H9 (cell line): Measurements from ENCODE around the gene KAT6B. TPM values are rescaled to one million over a fixed set of nuclear protein-coding genes. Genes with fewer than 3 reads are reported as not detected.

Experiments
- DNase-seq: peaks from one replicate; pipeline ENCODE4 v3.0.0-alpha.2; 2017
- H2AFZ ChIP-seq: one replicate; pipeline ENCODE4 v1.6.1; 2013; ENCODE audit warnings: mild to moderate bottlenecking, low read length, control low read depth, moderate library complexity
- H2AK5ac ChIP-seq: 2 replicates; pipeline ENCODE4 v1.6.1; 2013; ENCODE audit warnings: low read length, control low read depth, mixed read lengths; ENCODE audit not compliant: insufficient read length
- H2BK120ac ChIP-seq: one replicate; pipeline ENCODE4 v1.6.1; 2013; ENCODE audit warnings: low read depth, mild to moderate bottlenecking, low read length, control low read depth, inconsistent platforms; ENCODE audit not compliant: poor library complexity, severe bottlenecking
- H2BK12ac ChIP-seq: 2 replicates; pipeline ENCODE4 v1.6.1; 2013; ENCODE audit warnings: low read length, control low read depth, mixed read lengths, low read depth; ENCODE audit not compliant: insufficient read length
- H2BK15ac ChIP-seq: 2 replicates; pipeline ENCODE4 v1.6.1; 2013; ENCODE audit warnings: low read depth, low read length, control low read depth
- H2BK20ac ChIP-seq: one replicate; pipeline ENCODE4 v1.6.1; 2013; ENCODE audit warnings: low read depth, mild to moderate bottlenecking, low read length, control low read depth, inconsistent platforms; ENCODE audit not compliant: poor library complexity, severe bottlenecking
- H2BK5ac ChIP-seq: 2 replicates; pipeline ENCODE4 v1.6.1; 2013; ENCODE audit warnings: low read length, control low read depth, mixed read lengths; ENCODE audit not compliant: insufficient read length
- H3K14ac ChIP-seq: 2 replicates; pipeline ENCODE4 v1.6.1; 2013; ENCODE audit warnings: low read length, control low read depth; ENCODE audit not compliant: insufficient read depth
- H3K18ac ChIP-seq: 2 replicates; pipeline ENCODE4 v1.6.1; 2013; ENCODE audit warnings: low read depth, mild to moderate bottlenecking, mixed read lengths, low read length, control low read depth; ENCODE audit not compliant: insufficient read length
- H3K23ac ChIP-seq: 2 replicates; pipeline ENCODE4 v1.6.1; 2013; ENCODE audit warnings: low read length, control low read depth, mixed read lengths, low read depth; ENCODE audit not compliant: insufficient read length
- H3K23me2 ChIP-seq: 2 replicates; pipeline ENCODE4 v1.6.1; 2013; ENCODE audit warnings: low read depth, mild to moderate bottlenecking, mixed read lengths, low read length, control low read depth; ENCODE audit not compliant: insufficient read length, poor library complexity, severe bottlenecking
- H3K27ac ChIP-seq: 2 replicates; pipeline ENCODE4 v1.5.1; 2013; ENCODE audit warnings: low read length, control low read depth, mixed read lengths, low read depth; ENCODE audit not compliant: insufficient read length
- H3K27me3 ChIP-seq: 2 replicates; pipeline ENCODE4 v1.6.1; 2013; ENCODE audit warnings: low read length, control low read depth, inconsistent platforms; ENCODE audit not compliant: insufficient read depth
- H3K4ac ChIP-seq: 2 replicates; pipeline ENCODE4 v1.6.1; 2013; ENCODE audit warnings: low read depth, mild to moderate bottlenecking, control low read depth, inconsistent platforms, low read length, moderate library complexity
- H3K4me1 ChIP-seq: 2 replicates; pipeline ENCODE4 v1.6.1; 2013; ENCODE audit warnings: low read length, control low read depth, inconsistent platforms; ENCODE audit not compliant: insufficient read depth
- H3K4me2 ChIP-seq: 2 replicates; pipeline ENCODE4 v1.6.1; 2013; ENCODE audit warnings: low read length, control low read depth, mixed read lengths; ENCODE audit not compliant: insufficient read length, insufficient read depth
- H3K56ac ChIP-seq: 2 replicates; pipeline ENCODE4 v1.6.1; 2013; ENCODE audit warnings: low read depth, mild to moderate bottlenecking, mixed read lengths, low read length, control low read depth; ENCODE audit not compliant: insufficient read length
- H3K79me1 ChIP-seq: 2 replicates; pipeline ENCODE4 v1.6.1; 2013; ENCODE audit warnings: low read depth, mild to moderate bottlenecking, moderate library complexity, low read length, control low read depth, inconsistent platforms; ENCODE audit not compliant: insufficient read depth, poor library complexity, severe bottlenecking
- H3K79me2 ChIP-seq: 2 replicates; pipeline ENCODE4 v1.6.1; 2013; ENCODE audit warnings: low read length, control low read depth, inconsistent platforms; ENCODE audit not compliant: insufficient read depth
- H3K9ac ChIP-seq: 2 replicates; pipeline ENCODE4 v1.6.1; 2013; ENCODE audit warnings: low read length, control low read depth, mixed read lengths; ENCODE audit not compliant: insufficient read length; ENCODE audit errors: extremely low read depth
- H3K9me3 ChIP-seq: one replicate; pipeline ENCODE4 v1.6.1; 2013; ENCODE audit warnings: low read depth, low read length, inconsistent platforms; ENCODE audit not compliant: control insufficient read depth
- H3T11ph ChIP-seq: one replicate; pipeline ENCODE4 v1.6.1; 2013; ENCODE audit warnings: mild to moderate bottlenecking, low read length, control low read depth, inconsistent platforms
- H4K20me1 ChIP-seq: one replicate; pipeline ENCODE4 v1.6.1; 2013; ENCODE audit not compliant: control insufficient read depth, insufficient read length, insufficient read depth
- H4K5ac ChIP-seq: 2 replicates; pipeline ENCODE4 v1.6.1; 2013; ENCODE audit warnings: low read depth, mild to moderate bottlenecking, mixed read lengths, low read length, control low read depth; ENCODE audit not compliant: insufficient read length
- H4K8ac ChIP-seq: replicated peaks from 2 replicates; pipeline ENCODE4 v1.6.1; 2013; ENCODE audit warnings: low read length, control low read depth, mixed read lengths, low read depth; ENCODE audit not compliant: insufficient read length
- H4K91ac ChIP-seq: 2 replicates; pipeline ENCODE4 v1.6.1; 2013; ENCODE audit warnings: low read depth, mild to moderate bottlenecking, moderate library complexity, mixed read lengths, low read length, control low read depth; ENCODE audit not compliant: insufficient read length
- H3K27ac Mint-ChIP-seq, 3 experiments: 2 replicates in 2 of 3; 3 replicates in 1 of 3; pipeline ENCODE4 v1.8.0; 2020 to 2021; ENCODE audit warnings: mixed read lengths in 3 of 3, mild to moderate bottlenecking in 1 of 3, moderate library complexity in 1 of 3
- H3K27me3 Mint-ChIP-seq: 2 replicates; pipeline ENCODE4 v1.8.0; 2021; ENCODE audit warnings: low read depth, mild to moderate bottlenecking, moderate library complexity, mixed read lengths
- H3K36me3 Mint-ChIP-seq, 3 experiments: 2 replicates in 2 of 3; 3 replicates in 1 of 3; pipeline ENCODE4 v1.8.0; 2020 to 2021; ENCODE audit warnings: low read depth in 3 of 3, mixed read lengths in 3 of 3; ENCODE audit not compliant: insufficient read depth in 1 of 3
- H3K4me1 Mint-ChIP-seq, 2 experiments: 2 replicates each; pipeline ENCODE4 v1.8.0; 2020; ENCODE audit warnings: mixed read lengths in 2 of 2
- H3K4me3 Mint-ChIP-seq, 2 experiments: 2 replicates in 1 of 2; 3 replicates in 1 of 2; pipeline ENCODE4 v1.8.0; 2020 to 2021; ENCODE audit warnings: mild to moderate bottlenecking in 2 of 2, mixed read lengths in 2 of 2, moderate library complexity in 1 of 2
- H3K9me3 Mint-ChIP-seq, 2 experiments: 2 replicates in 1 of 2; 3 replicates in 1 of 2; pipeline ENCODE4 v1.8.0; 2020; ENCODE audit warnings: mild to moderate bottlenecking in 2 of 2, mixed read lengths in 2 of 2, moderate library complexity in 1 of 2
- WGBS: extraction: QIAGEN DNeasy Blood & Tissue Kit; methylation state at CpG from one replicate; pipeline ENCODE4 v1.1.7; 2013; ENCODE audit warnings: missing lambda C conversion rate, low lambda C conversion rate, mixed read lengths; ENCODE audit not compliant: insufficient read length; ENCODE audit errors: extremely low coverage; 5-methylcytosine and 5-hydroxymethylcytosine counted together
- total RNA-seq: library from RNA; stranded (reverse); gene quantifications from 2 replicates; pipeline ENCODE4 v1.2.1, GENCODE V29; 2021
- TF ChIP-seq, protein P1 (sequence below): fragments of 200-600 bp; sonication (generic); conservative IDR thresholded peaks from 3 replicates; pipeline ENCODE4 v1.8.0; 2021; ENCODE audit warnings: antibody characterized with exemption, mild to moderate bottlenecking

The KAT6B gene
- total RNA-seq, 1 experiment from 2014 or later = 34.2 TPM

DNA sequence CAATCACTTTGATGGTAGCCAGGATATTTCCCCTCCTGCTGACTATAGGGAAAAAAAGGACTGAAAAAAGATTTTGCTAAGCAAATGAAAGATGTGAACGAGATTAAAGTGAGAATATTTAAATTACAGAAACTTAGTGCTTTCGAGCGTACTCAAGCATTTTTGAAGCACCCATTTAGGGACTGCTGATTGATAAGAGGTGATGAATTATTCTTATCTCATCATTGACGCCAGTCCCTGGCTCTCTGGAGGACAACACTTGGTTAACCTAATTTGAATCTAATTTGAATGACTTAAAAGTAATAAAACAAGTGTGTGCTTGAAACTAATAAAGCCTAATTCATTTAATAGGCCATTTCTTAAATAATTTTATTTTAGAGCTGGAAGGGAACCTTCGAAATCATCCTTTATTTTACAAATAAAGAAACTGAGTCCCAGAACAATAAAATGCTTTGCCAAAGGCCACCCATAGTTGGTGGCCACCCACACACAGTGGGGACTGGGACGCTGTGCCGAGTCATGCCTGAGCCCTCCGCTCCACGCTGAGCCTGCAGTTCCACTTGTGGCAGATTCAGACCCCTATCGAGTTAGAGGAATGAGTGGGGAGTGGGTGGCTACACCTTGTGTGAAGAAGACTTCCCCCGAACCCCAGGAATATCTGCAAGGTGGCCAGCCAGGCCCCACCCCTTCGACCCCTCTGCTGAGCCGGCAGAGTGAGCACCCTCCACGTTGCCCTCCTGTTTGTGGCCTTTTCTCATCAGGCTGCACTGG lies 223.9 kb downstream of the KAT6B start:
- no peak overlapping the region for H3K56ac ChIP-seq
- H2BK20ac ChIP-seq = no peak overlapping the region
- no peak overlapping the region for H3K18ac ChIP-seq
- H3K9ac ChIP-seq = no peak overlapping the region
- Mint-ChIP-seq H3K9me3 (no peaks in the 10 kb centered on the region), H3K27me3 (no peaks in the 10 kb centered on the region), H3K4me3 (no peak overlapping the region), H3K36me3 (no peaks in the 10 kb centered on the region), H3K27ac (peak overlapping the region in 1 of 3 experiments; percentile 65; a peak in 1 of 7 replicates), H3K4me1 (peaks cover 11 to 12% of the 10 kb centered on the region in 2 experiments; a peak in 3 of 4 replicates)
- H3K4me2 ChIP-seq = no peak overlapping the region
- DNase-seq = no peak
- no peak overlapping the region for H4K5ac ChIP-seq
- H3K79me2 ChIP-seq = no peaks in the 10 kb centered on the region
- no peaks in the 10 kb centered on the region for H3K4me1 ChIP-seq
- no peak overlapping the region for H4K8ac ChIP-seq
- H3K14ac ChIP-seq = no peak overlapping the region
- H3K27ac ChIP-seq = no peak overlapping the region
- no peak overlapping the region for H2AFZ ChIP-seq
- no peak overlapping the region for H2BK120ac ChIP-seq
- no peak overlapping the region for H3K23ac ChIP-seq
- H3K23me2 ChIP-seq = no peaks in the 10 kb centered on the region
- no peak overlapping the region for H2BK12ac ChIP-seq
- H4K91ac ChIP-seq = no peak overlapping the region
- H3K27me3 ChIP-seq = no peaks in the 10 kb centered on the region
- no peak overlapping the region for H2BK15ac ChIP-seq
- H4K20me1 ChIP-seq = no peaks in the 10 kb centered on the region
- H3K4ac ChIP-seq = no peak overlapping the region
- no peak overlapping the region for H2BK5ac ChIP-seq
- H3K9me3 ChIP-seq = no peaks in the 10 kb centered on the region
- no peaks in the 10 kb centered on the region for H3K79me1 ChIP-seq
- TF ChIP-seq, protein P1, sequence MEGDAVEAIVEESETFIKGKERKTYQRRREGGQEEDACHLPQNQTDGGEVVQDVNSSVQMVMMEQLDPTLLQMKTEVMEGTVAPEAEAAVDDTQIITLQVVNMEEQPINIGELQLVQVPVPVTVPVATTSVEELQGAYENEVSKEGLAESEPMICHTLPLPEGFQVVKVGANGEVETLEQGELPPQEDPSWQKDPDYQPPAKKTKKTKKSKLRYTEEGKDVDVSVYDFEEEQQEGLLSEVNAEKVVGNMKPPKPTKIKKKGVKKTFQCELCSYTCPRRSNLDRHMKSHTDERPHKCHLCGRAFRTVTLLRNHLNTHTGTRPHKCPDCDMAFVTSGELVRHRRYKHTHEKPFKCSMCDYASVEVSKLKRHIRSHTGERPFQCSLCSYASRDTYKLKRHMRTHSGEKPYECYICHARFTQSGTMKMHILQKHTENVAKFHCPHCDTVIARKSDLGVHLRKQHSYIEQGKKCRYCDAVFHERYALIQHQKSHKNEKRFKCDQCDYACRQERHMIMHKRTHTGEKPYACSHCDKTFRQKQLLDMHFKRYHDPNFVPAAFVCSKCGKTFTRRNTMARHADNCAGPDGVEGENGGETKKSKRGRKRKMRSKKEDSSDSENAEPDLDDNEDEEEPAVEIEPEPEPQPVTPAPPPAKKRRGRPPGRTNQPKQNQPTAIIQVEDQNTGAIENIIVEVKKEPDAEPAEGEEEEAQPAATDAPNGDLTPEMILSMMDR = no peak
- H3T11ph ChIP-seq = no peak overlapping the region
- WGBS = no CpG with 5 or more reads among the region's 14 CpGs
- no peak overlapping the region for H2AK5ac ChIP-seq
